H1 (cell line): ENCODE measurements around the gene NF1. TPM values are rescaled to one million over a fixed set of nuclear protein-coding genes. Genes with fewer than 3 reads are reported as not detected.

Experiments
- BRCA1 ChIP-seq: IDR thresholded peaks from 2 replicates; pipeline ENCODE4 v1.6.1; 2012; ENCODE audit warnings: low read depth, low read length, improper control_type of control experiment
- CHD7 ChIP-seq: fragments of 300-600 bp; sonication (generic); IDR thresholded peaks from 2 replicates; pipeline ENCODE4 v1.7.1; 2012; ENCODE audit warnings: low read length, moderate library complexity, mild to moderate bottlenecking, inconsistent platforms; ENCODE audit not compliant: insufficient replicate concordance
- JUN ChIP-seq: IDR thresholded peaks from 2 replicates; pipeline ENCODE4 v1.6.1; 2011; ENCODE audit warnings: low read depth, mild to moderate bottlenecking, improper control_type of control experiment, low read length
- JUND ChIP-seq: IDR thresholded peaks from 2 replicates; pipeline ENCODE4 v1.6.1; 2011; ENCODE audit warnings: mild to moderate bottlenecking, improper control_type of control experiment, low read length
- NANOG ChIP-seq: IDR thresholded peaks from 2 replicates; pipeline ENCODE4 v1.6.1; 2011; ENCODE audit warnings: low read length, low read depth, mild to moderate bottlenecking, inconsistent platforms; ENCODE audit not compliant: insufficient read depth, poor library complexity, severe bottlenecking
- TCF12 ChIP-seq: IDR thresholded peaks from 2 replicates; pipeline ENCODE4 v1.6.1; 2011; ENCODE audit warnings: low read depth, mild to moderate bottlenecking, low read length
- YY1 ChIP-seq: IDR thresholded peaks from 2 replicates; pipeline ENCODE4 v1.6.1; 2011; ENCODE audit warnings: low read depth, mild to moderate bottlenecking, low read length
- polyA plus RNA-seq, 7 experiments: library from polyadenylated mRNA; depleted of rRNA in 3 of 7; stranded (reverse) in 5 of 7; unstranded in 2 of 7; fragments of >200 nt in 5 of 7; fragments of 200-250 nt in 2 of 7; gene quantifications; 1 replicate in 5 of 7; 2 replicates in 1 of 7; 4 replicates in 1 of 7; pipeline versions ENCODE4 v1.2.1 to v1.2.3, GENCODE V29; 2011 to 2013; ENCODE audit warnings: missing spikeins in 2 of 7, mixed read lengths in 2 of 7
- total RNA-seq: library from RNA; stranded (reverse); fragmentation: NEBNext Ultra II Directional; extraction: Animal tissue kit (Norgen Biotek cat#: 25700); gene quantifications from 2 replicates; pipeline ENCODE4 v1.2.1, GENCODE V29; 2021

Gene NF1
- total and polyA plus RNA-seq, 2 of the 8 experiments (the other 6 are each of a cell fraction or from before 2014, with no cell fraction given) = 19.3 to 29.6 TPM

GRCh38 chr17:31052187-31052889 is 42.4 kb upstream of the NF1 start (continued):
- TF ChIP-seq CHD7 (no peak), JUN (no peak), JUND (no peak), TCF12 (no peak), NANOG (no peak), BRCA1 (no peak), YY1 (no peak)
